Measurements from ENCODE around the gene DLK1.

The DLK1 gene

DNA sequence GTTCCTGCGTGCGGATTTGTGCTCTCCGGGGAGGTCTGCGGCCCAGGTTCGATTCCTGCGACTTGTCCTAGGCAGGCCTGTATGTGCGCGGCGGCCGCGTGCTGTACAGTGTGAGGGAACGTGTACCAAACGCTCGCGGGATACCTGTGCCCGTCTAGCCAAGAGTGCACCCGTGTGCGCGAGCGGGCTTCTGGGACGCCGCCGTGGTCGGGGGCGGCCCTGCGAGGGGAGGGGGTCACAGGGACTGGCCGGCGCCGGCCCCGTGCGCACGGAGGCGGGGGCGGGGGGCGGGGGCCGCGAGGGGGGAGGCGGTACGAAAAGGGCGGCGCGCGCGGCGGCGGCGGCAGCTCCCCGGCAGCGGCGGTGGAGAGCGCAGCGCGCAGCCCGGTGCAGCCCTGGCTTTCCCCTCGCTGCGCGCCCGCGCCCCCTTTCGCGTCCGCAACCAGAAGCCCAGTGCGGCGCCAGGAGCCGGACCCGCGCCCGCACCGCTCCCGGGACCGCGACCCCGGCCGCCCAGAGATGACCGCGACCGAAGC lies at the start of gene DLK1:
Gene DLK1 (plus strand): TSS at position 343 of the 536 bp plus-strand sequence. CDS start 177 bp downstream, at position 520.
- no peaks in the 10 kb centered on the region for H3K4me1 ChIP-seq (ENCODE audit: low read length)
- H3K27ac ChIP-seq (ENCODE audit: low read length): no peak within 1 kb of the TSS
- H4K20me1 ChIP-seq (ENCODE audit: insufficient read depth, low read length): no peaks in the 10 kb centered on the region
- DNase-seq: no peak
- peaks cover 10% of the 10 kb centered on the region for H3K27me3 ChIP-seq (replicated peaks; ENCODE audit: insufficient read depth, low read length)
- no peaks in the 10 kb centered on the region for H3K9me3 ChIP-seq (replicated peaks; ENCODE audit: insufficient read depth, low read length)
- no peak within 1 kb of the TSS for H3K4me2 ChIP-seq (ENCODE audit: low read depth, low read length)
- no peak within 1 kb of the TSS for H3K4me3 ChIP-seq (ENCODE audit: low read length)
- no peaks in the 10 kb centered on the region for H3K79me2 ChIP-seq (ENCODE audit: low read length)
- H3K9ac ChIP-seq (ENCODE audit: low read length): no peak within 1 kb of the TSS
- no peak within 1 kb of the TSS for H2AFZ ChIP-seq (ENCODE audit: low read length)
- no peaks in the 10 kb centered on the region for H3F3A ChIP-seq (ENCODE audit: insufficient read depth, low read length)
- no peaks in the 10 kb centered on the region for H3K36me3 ChIP-seq (replicated peaks; ENCODE audit: insufficient read depth, low read length)
- H3K9me2 ChIP-seq (replicated peaks; ENCODE audit: insufficient read depth, low read length): no peaks in the 10 kb centered on the region
- TF ChIP-seq EZH2phosphoT487 (IDR thresholded peaks at IDR 0.05; ENCODE audit: low read length) (no peak), EZH2 (optimal IDR thresholded peaks at IDR 0.05; ENCODE audit: low read depth, low read length) (no peak)
- TF ChIP-seq, protein P1, sequence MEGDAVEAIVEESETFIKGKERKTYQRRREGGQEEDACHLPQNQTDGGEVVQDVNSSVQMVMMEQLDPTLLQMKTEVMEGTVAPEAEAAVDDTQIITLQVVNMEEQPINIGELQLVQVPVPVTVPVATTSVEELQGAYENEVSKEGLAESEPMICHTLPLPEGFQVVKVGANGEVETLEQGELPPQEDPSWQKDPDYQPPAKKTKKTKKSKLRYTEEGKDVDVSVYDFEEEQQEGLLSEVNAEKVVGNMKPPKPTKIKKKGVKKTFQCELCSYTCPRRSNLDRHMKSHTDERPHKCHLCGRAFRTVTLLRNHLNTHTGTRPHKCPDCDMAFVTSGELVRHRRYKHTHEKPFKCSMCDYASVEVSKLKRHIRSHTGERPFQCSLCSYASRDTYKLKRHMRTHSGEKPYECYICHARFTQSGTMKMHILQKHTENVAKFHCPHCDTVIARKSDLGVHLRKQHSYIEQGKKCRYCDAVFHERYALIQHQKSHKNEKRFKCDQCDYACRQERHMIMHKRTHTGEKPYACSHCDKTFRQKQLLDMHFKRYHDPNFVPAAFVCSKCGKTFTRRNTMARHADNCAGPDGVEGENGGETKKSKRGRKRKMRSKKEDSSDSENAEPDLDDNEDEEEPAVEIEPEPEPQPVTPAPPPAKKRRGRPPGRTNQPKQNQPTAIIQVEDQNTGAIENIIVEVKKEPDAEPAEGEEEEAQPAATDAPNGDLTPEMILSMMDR (IDR thresholded peaks at IDR 0.05; ENCODE audit: low read length): no peak

DNA sequence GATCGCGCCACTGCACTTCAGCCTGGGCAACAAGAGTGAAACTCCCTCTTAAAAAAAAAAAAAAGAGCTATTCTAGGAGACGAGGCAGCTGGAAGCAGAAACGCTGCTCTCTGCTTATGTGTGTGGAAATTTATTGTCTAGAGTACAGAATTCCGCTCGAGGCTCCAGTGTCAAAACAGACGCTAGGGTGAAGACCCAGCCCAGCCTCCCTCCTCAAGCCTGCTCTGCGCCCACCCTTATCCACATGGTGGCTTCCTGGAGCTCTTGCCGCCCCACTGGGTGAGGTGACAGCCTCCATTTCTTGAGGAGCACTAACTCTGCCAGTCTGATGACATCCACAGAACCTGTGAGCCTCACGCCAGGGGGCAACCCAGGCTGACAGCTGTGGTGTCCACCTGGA lies 49.5 kb upstream of the DLK1 start:
- H3K9me3 ChIP-seq (replicated peaks; ENCODE audit: insufficient read depth, low read length): no peaks in the 10 kb centered on the region
- H3K4me1 ChIP-seq (ENCODE audit: low read length): no peaks in the 10 kb centered on the region
- H3K79me2 ChIP-seq (ENCODE audit: low read length): no peaks in the 10 kb centered on the region
- H3K4me2 ChIP-seq (ENCODE audit: low read depth, low read length): no peak overlapping the region
- TF ChIP-seq, protein P1 (IDR thresholded peaks at IDR 0.05; ENCODE audit: low read length): no peak
- TF ChIP-seq EZH2 (optimal IDR thresholded peaks at IDR 0.05; ENCODE audit: low read depth, low read length) (no peak), EZH2phosphoT487 (IDR thresholded peaks at IDR 0.05; ENCODE audit: low read length) (no peak)
- H3K9ac ChIP-seq (ENCODE audit: low read length): no peak overlapping the region
- H3K36me3 ChIP-seq (replicated peaks; ENCODE audit: insufficient read depth, low read length): no peaks in the 10 kb centered on the region
- H3K4me3 ChIP-seq (ENCODE audit: low read length): no peak overlapping the region
- H3F3A ChIP-seq (ENCODE audit: insufficient read depth, low read length): no peaks in the 10 kb centered on the region
- no peaks in the 10 kb centered on the region for H4K20me1 ChIP-seq (ENCODE audit: insufficient read depth, low read length)
- peaks cover 52% of the 10 kb centered on the region for H3K27me3 ChIP-seq (replicated peaks; ENCODE audit: insufficient read depth, low read length)
- H3K9me2 ChIP-seq (replicated peaks; ENCODE audit: insufficient read depth, low read length): no peaks in the 10 kb centered on the region
- H3K27ac ChIP-seq (ENCODE audit: low read length): no peak overlapping the region
- no peak for DNase-seq
- no peak overlapping the region for H2AFZ ChIP-seq (ENCODE audit: low read length)

DNA sequence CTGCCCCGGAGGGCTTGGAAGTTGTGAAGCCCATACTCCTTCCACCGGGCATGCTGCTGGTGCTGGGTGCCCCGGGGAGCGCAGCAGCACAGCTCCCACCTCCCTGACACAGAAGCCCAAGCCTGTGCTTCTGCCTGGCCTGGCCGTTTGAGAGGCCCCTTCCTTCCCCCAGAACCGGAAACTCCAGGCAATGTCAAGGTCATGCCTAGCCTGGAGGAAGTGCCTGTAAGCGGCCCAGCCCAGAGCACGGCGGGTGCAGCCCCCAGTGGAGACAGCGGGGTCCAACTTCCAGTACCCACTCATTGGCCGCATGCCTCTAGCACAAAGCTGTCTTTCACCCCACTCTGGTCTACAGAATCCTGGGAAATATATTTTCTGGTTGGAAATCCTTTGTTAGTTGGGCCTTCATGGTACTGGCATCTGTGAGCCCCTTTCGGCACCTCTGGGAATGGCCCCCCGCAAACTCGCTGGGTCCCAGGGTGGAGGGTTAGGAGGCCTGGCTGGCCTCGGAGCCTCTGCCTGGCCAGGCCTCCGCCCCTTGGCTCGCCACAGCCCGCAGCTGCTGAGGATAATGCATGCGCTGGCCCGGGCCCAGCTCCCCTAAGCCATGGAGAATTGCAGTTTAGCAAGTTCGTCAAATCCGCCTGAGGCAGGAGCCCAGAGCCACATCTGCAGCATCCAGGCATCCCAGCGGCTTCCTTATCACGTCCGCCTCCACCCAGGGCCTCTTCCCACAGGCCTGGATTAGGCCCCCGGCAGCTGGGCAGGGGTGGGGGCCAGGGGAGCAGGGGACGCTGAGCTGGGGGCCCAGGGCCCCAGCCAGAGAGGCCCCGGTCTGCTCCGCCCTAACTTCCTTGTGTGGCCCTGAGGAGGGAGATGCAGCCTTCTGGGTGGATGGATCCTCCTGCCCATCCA lies 48.9 kb upstream of the DLK1 start:
- H3K4me1 ChIP-seq (ENCODE audit: low read length): no peaks in the 10 kb centered on the region
- no peak overlapping the region for H3K4me3 ChIP-seq (ENCODE audit: low read length)
- H3K9ac ChIP-seq (ENCODE audit: low read length): no peak overlapping the region
- no peaks in the 10 kb centered on the region for H4K20me1 ChIP-seq (ENCODE audit: insufficient read depth, low read length)
- no peaks in the 10 kb centered on the region for H3K9me2 ChIP-seq (replicated peaks; ENCODE audit: insufficient read depth, low read length)
- no peaks in the 10 kb centered on the region for H3F3A ChIP-seq (ENCODE audit: insufficient read depth, low read length)
- H3K79me2 ChIP-seq (ENCODE audit: low read length): no peaks in the 10 kb centered on the region
- no peak for DNase-seq
- H2AFZ ChIP-seq (ENCODE audit: low read length): no peak overlapping the region
- no peak overlapping the region for H3K27ac ChIP-seq (ENCODE audit: low read length)
- TF ChIP-seq, protein P1 (IDR thresholded peaks at IDR 0.05; ENCODE audit: low read length): no peak
- TF ChIP-seq EZH2 (optimal IDR thresholded peaks at IDR 0.05; ENCODE audit: low read depth, low read length) (no peak), EZH2phosphoT487 (IDR thresholded peaks at IDR 0.05; ENCODE audit: low read length) (no peak)
- no peaks in the 10 kb centered on the region for H3K36me3 ChIP-seq (replicated peaks; ENCODE audit: insufficient read depth, low read length)
- H3K4me2 ChIP-seq (ENCODE audit: low read depth, low read length): no peak overlapping the region
- H3K27me3 ChIP-seq (replicated peaks; ENCODE audit: insufficient read depth, low read length): peaks cover 47% of the 10 kb centered on the region
- H3K9me3 ChIP-seq (replicated peaks; ENCODE audit: insufficient read depth, low read length): no peaks in the 10 kb centered on the region
